Measurements from ENCODE around the gene ATP13A4. TPM values are rescaled to one million over a fixed set of nuclear protein-coding genes. Genes with fewer than 3 reads are reported as not detected.

The ATP13A4 gene
- total RNA-seq, 1 experiment from 2014 or later, result not detected

DNA sequence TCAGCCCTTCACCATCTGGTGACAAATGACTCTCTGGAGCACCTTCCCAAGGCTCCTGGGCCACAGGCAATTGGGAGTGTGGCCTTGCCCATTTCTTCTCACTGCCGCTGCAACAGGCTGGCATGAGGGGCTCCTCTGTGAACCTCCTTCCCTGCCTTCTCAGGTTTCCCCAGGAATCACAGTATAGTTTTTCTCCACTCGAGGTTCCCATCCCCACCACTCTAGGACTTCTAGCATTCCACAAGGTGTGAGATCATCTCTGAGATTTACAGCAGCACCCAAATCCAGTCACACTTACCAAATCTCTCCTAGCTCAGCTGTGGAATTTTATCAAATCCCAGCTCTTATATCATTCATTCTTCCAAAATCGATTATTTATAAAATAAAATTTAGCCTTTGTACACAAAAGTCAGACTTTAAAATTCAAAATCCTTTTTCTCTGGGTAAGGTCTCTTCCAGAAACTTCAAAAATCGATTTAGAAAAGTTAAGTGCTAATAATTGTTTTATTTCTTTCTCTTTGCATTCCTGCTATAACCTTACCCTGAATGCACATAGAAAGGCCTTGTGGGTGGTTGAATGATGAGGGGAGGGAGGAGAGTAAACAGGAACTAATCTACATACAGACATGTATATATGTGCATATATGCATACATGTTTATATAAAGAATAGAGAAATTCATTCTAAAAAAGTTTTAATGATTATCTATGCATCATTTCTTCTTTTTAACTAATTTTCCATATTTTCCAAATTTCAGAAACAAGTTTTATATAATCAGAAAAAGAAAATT lies 18.9 kb upstream of the ATP13A4 start:
- no peak for DNase-seq (ENCODE audit: low read depth in 1 of 2, low spot score in 2 of 2)
- Histone ChIP-seq H3K36me3 (no peaks in the 10 kb centered on the region), H3K4me3 (no peak overlapping the region)

GRCh38 chr3:193572426-193572908 lies 17.8 kb upstream of the ATP13A4 start:
- Histone ChIP-seq H3K4me3 (no peak overlapping the region), H3K27ac (no peak overlapping the region), H3K36me3 (no peaks in the 10 kb centered on the region), H3K9me3 (replicated peaks) (no peaks in the 10 kb centered on the region), H3K27me3 (replicated peaks) (no peaks in the 10 kb centered on the region; the same call in 1 of the 2 replicates), H3K4me1 (replicated peaks) (no peaks in the 10 kb centered on the region)
- peak in 1 of 2 experiments; percentile 52 for DNase-seq (ENCODE audit: low read depth in 1 of 2, low spot score in 2 of 2)

More for the DNA sequence above, 18.9 kb upstream of the ATP13A4 start:
- Histone ChIP-seq H3K27me3 (replicated peaks) (peaks cover 3% of the 10 kb centered on the region; the same call in 1 of the 2 replicates), H3K27ac (no peak overlapping the region), H3K4me1 (replicated peaks) (no peaks in the 10 kb centered on the region), H3K9me3 (replicated peaks) (no peaks in the 10 kb centered on the region)

- no peak for DNase-seq (ENCODE audit: low read depth in 1 of 2, low spot score in 2 of 2)
- Histone ChIP-seq H3K4me1 (replicated peaks) (no peaks in the 10 kb centered on the region), H3K27me3 (replicated peaks) (no peaks in the 10 kb centered on the region; the same call in 1 of the 2 replicates), H3K9me3 (replicated peaks) (no peaks in the 10 kb centered on the region), H3K4me3 (no peak overlapping the region), H3K36me3 (no peaks in the 10 kb centered on the region), H3K27ac (no peak overlapping the region)
Observed at GRCh38 chr3:193569119-193569518, 14.4 kb upstream of the ATP13A4 start.

GRCh38 chr3:193564012-193564411 lies 9.3 kb upstream of the ATP13A4 start:
- H3K36me3 ChIP-seq, result no peaks in the 10 kb centered on the region
- no peaks in the 10 kb centered on the region for H3K27me3 ChIP-seq (replicated peaks)
- no peak overlapping the region for H3K4me3 ChIP-seq
- no peaks in the 10 kb centered on the region for H3K9me3 ChIP-seq (replicated peaks)
- H3K27ac ChIP-seq, result no peak overlapping the region
- no peaks in the 10 kb centered on the region for H3K4me1 ChIP-seq (replicated peaks)
- no peak for DNase-seq (ENCODE audit: low read depth in 1 of 2, low spot score in 2 of 2)

GRCh38 chr3:193563426-193563825 lies 8.7 kb upstream of the ATP13A4 start:
- no peaks in the 10 kb centered on the region for H3K36me3 ChIP-seq
- DNase-seq (ENCODE audit: low read depth in 1 of 2, low spot score in 2 of 2), result no peak
- no peak overlapping the region for H3K27ac ChIP-seq
- no peak overlapping the region for H3K4me3 ChIP-seq
- no peaks in the 10 kb centered on the region for H3K27me3 ChIP-seq (replicated peaks)
- no peaks in the 10 kb centered on the region for H3K4me1 ChIP-seq (replicated peaks)
- no peaks in the 10 kb centered on the region for H3K9me3 ChIP-seq (replicated peaks)

- no peak overlapping the region for H3K4me3 ChIP-seq
- H3K9me3 ChIP-seq (replicated peaks), result no peaks in the 10 kb centered on the region
- DNase-seq (ENCODE audit: low read depth in 1 of 2, low spot score in 2 of 2), result no peak
- no peaks in the 10 kb centered on the region for H3K36me3 ChIP-seq
- no peak overlapping the region for H3K27ac ChIP-seq
- H3K4me1 ChIP-seq (replicated peaks), result no peaks in the 10 kb centered on the region
- no peaks in the 10 kb centered on the region for H3K27me3 ChIP-seq (replicated peaks)
Observed at GRCh38 chr3:193560870-193561269, 6.2 kb upstream of the ATP13A4 start.

DNA sequence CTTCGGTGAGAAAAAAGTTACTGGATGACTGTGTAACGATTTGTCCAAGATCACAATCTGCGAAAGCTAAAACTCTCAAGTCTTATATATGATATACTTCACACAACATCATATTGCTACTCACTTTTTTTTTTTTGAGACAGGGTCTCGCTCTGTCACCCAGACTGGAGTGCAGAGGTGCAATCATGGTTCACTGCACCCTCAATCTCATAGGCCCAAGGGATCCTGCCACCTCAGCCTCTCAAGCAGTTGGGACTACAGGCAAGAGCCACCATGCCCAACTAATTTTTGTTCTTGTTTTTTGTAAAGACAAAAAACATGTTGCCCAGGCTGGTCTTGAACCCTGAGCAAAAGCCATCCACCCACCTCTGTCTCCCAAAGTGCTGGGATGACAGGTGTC lies 5.4 kb upstream of the ATP13A4 start:
- no peaks in the 10 kb centered on the region for H3K9me3 ChIP-seq (replicated peaks)
- no peaks in the 10 kb centered on the region for H3K27me3 ChIP-seq (replicated peaks)
- no peak overlapping the region for H3K27ac ChIP-seq
- no peak overlapping the region for H3K4me3 ChIP-seq
- H3K36me3 ChIP-seq, result no peaks in the 10 kb centered on the region
- no peak for DNase-seq (ENCODE audit: low read depth in 1 of 2, low spot score in 2 of 2)
- no peaks in the 10 kb centered on the region for H3K4me1 ChIP-seq (replicated peaks)

DNA sequence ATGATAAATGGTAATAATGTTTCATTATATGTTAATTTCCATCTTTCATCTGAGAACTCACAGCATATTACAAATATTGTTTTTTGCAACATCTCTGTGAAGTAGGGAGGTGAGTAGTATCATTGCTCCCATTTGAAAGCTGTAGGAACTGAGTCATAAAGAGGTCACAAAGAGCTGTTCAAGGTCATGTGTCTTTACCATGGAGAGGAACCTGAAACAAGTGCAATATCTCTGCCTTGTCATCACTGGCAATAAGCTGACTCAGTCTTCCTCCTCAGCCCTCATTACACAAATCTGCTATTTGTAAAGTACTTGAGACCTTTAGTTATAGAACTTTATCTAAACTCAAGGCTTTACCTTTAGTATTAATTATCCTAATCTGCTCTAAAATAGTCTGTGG lies 4.4 kb upstream of the ATP13A4 start:
- Histone ChIP-seq H3K27me3 (replicated peaks) (no peaks in the 10 kb centered on the region), H3K36me3 (no peaks in the 10 kb centered on the region), H3K4me3 (no peak overlapping the region), H3K4me1 (replicated peaks) (no peaks in the 10 kb centered on the region), H3K9me3 (replicated peaks) (no peaks in the 10 kb centered on the region), H3K27ac (no peak overlapping the region)
- no peak for DNase-seq (ENCODE audit: low read depth in 1 of 2, low spot score in 2 of 2)

- no peak overlapping the region for H3K27ac ChIP-seq
- no peaks in the 10 kb centered on the region for H3K27me3 ChIP-seq (replicated peaks)
- no peak for DNase-seq (ENCODE audit: low read depth in 1 of 2, low spot score in 2 of 2)
- H3K36me3 ChIP-seq, result no peaks in the 10 kb centered on the region
- H3K4me3 ChIP-seq, result no peak overlapping the region
- H3K9me3 ChIP-seq (replicated peaks), result no peaks in the 10 kb centered on the region
- H3K4me1 ChIP-seq (replicated peaks), result no peaks in the 10 kb centered on the region
Observed at GRCh38 chr3:193556841-193557240, 2.1 kb upstream of the ATP13A4 start.

- H3K27me3 ChIP-seq (replicated peaks), result no peaks in the 10 kb centered on the region
- no peak overlapping the region for H3K27ac ChIP-seq
- H3K4me1 ChIP-seq (replicated peaks), result no peaks in the 10 kb centered on the region
- no peaks in the 10 kb centered on the region for H3K9me3 ChIP-seq (replicated peaks)
- H3K4me3 ChIP-seq, result no peak overlapping the region
- H3K36me3 ChIP-seq, result no peaks in the 10 kb centered on the region
- no peak for DNase-seq (ENCODE audit: low read depth in 1 of 2, low spot score in 2 of 2)
Observed at GRCh38 chr3:193553586-193553985, 1.1 kb downstream of the ATP13A4 start.

DNA sequence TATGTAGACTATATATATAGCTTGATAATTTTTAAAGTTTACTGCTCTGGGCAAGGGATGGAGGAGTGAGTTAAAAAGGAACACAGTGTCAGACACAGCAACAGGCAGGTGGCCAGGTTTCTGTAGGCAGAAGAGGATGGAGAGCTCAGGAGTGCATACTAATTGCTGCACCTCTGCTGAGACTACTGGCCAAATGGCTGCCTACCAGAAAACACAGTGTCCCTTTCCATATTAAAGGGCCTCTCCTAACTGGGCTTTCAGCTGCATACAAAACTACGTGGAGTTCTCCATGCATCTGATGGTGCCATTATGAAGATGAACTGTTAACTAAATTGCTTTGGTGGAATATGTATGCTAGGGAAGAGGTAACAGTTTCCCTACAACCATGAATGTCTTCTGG lies 1.8 kb downstream of the ATP13A4 start:
- no peaks in the 10 kb centered on the region for H3K4me1 ChIP-seq (replicated peaks)
- H3K9me3 ChIP-seq (replicated peaks), result no peaks in the 10 kb centered on the region

DNA sequence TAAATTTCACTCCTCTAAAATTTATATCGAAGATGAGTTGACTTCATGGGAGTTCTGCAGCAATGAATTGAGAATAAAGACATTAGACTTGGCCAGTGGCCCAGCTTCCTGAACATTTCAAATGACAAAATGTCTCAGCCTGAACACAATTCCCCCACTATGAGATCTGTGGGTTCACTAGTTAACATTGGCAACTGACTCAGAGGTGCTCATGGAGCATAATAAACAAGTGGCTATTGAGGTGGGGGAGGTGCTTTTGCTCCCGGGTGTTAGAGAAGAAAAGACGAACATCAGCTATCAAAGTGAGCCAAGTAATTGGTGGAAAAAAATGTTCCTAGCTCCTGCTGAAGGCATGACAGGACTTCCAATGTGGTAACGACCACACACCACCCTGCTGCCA lies 6.3 kb downstream of the ATP13A4 start:
- Histone ChIP-seq H3K4me3 (no peak overlapping the region), H3K4me1 (replicated peaks) (no peaks in the 10 kb centered on the region), H3K9me3 (replicated peaks) (no peaks in the 10 kb centered on the region), H3K27ac (no peak overlapping the region), H3K36me3 (no peaks in the 10 kb centered on the region), H3K27me3 (replicated peaks) (no peaks in the 10 kb centered on the region)
- DNase-seq (ENCODE audit: low read depth in 1 of 2, low spot score in 2 of 2), result no peak

More for the DNA sequence above, 1.8 kb downstream of the ATP13A4 start:
- DNase-seq (ENCODE audit: low read depth in 1 of 2, low spot score in 2 of 2), result no peak
- Histone ChIP-seq H3K27ac (no peak overlapping the region), H3K27me3 (replicated peaks) (no peaks in the 10 kb centered on the region), H3K36me3 (no peaks in the 10 kb centered on the region), H3K4me3 (no peak overlapping the region)

DNA sequence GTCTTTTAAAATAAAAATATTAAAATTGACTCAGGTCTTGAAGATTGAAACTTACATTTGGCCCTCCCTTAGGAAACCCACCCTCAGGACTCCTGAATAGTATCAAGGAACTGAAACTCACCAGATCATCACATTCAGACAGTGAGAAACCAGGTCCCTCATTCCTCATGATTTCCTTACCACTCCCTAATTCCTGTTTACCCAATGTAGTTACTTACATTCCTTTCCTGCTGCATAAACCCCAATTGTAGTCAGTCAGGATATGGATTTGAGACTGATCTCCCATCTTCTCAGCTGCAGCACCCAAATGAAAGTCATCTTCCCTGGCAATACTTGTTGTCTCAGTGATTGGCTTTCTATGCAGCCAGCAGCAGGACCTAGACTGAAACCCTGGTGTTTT lies 8.6 kb downstream of the ATP13A4 start:
- Histone ChIP-seq H3K27ac (no peak overlapping the region), H3K27me3 (replicated peaks) (no peaks in the 10 kb centered on the region), H3K4me3 (no peak overlapping the region), H3K4me1 (replicated peaks) (no peaks in the 10 kb centered on the region), H3K36me3 (no peaks in the 10 kb centered on the region), H3K9me3 (replicated peaks) (no peaks in the 10 kb centered on the region)
- DNase-seq (ENCODE audit: low read depth in 1 of 2, low spot score in 2 of 2), result no peak

DNA sequence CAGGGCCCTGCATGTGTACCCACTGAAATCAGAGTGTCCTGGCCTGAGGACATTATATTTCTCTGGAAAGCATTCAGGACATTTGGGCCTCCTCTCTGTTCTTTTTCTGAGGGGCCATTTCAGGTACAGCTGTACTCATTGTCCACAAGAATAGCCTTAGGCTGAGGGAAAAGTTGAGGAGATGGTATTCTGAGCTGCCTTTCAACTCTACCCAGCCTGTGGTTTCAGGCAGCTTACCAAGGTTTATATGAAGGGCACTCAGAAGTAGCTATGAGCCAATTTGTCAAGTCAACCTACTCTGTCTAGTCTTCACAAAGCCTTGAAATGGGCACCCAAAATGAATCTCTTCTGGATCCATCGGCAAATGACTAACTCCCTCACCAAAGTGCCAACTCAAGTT lies 9.4 kb downstream of the ATP13A4 start:
- no peak overlapping the region for H3K27ac ChIP-seq
- no peaks in the 10 kb centered on the region for H3K9me3 ChIP-seq (replicated peaks)
- no peak overlapping the region for H3K4me3 ChIP-seq
- no peaks in the 10 kb centered on the region for H3K27me3 ChIP-seq (replicated peaks)
- no peak for DNase-seq (ENCODE audit: low read depth in 1 of 2, low spot score in 2 of 2)
- no peaks in the 10 kb centered on the region for H3K36me3 ChIP-seq
- H3K4me1 ChIP-seq (replicated peaks), result no peaks in the 10 kb centered on the region

DNA sequence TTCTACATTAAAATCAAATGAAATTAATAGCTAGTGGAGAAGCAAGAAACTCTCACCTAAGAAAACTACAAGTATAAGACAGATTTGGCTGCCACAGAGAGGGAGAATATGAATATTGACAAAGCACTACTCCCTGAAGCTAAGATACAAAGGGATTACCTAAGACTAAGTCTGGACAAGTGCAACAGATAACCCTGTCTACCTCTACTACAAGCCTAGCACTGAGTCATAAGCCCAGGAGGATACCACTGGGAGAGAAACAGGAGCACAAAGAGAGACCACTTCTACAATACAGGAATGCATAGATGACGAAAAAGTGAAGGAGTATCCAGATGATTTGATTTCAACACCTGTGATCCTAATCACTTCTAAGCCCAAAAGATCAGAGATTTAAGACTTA lies 10.4 kb downstream of the ATP13A4 start:
- Histone ChIP-seq H3K27me3 (replicated peaks) (no peaks in the 10 kb centered on the region), H3K4me1 (replicated peaks) (no peaks in the 10 kb centered on the region), H3K9me3 (replicated peaks) (no peaks in the 10 kb centered on the region), H3K4me3 (no peak overlapping the region), H3K36me3 (no peaks in the 10 kb centered on the region), H3K27ac (no peak overlapping the region)
- no peak for DNase-seq (ENCODE audit: low read depth in 1 of 2, low spot score in 2 of 2)

Measured in SJSA1 (cell line).